DOHH2 (cell line): ENCODE measurements around the gene ITGA3.

Source experiments
- EZH2phosphoT487 ChIP-seq: fragments of 200-600 bp; sonication (generic); IDR thresholded peaks from 2 replicates; pipeline ENCODE4 v1.6.1; 2017; ENCODE audit warnings: borderline replicate concordance, mild to moderate bottlenecking, antibody characterized with exemption, low read length, moderate library complexity, mixed read lengths
- TF ChIP-seq, protein P1 (sequence below): fragments of 200-600 bp; sonication (generic); IDR thresholded peaks from one replicate; pipeline ENCODE4 v1.5.1; 2014; ENCODE audit warnings: antibody characterized with exemption, mild to moderate bottlenecking, low read depth, low read length; ENCODE audit not compliant: poor library complexity, severe bottlenecking

GRCh38 chr17:50132104-50132794 lies 76.3 kb downstream of the ITGA3 start:
- TF ChIP-seq, protein P1, sequence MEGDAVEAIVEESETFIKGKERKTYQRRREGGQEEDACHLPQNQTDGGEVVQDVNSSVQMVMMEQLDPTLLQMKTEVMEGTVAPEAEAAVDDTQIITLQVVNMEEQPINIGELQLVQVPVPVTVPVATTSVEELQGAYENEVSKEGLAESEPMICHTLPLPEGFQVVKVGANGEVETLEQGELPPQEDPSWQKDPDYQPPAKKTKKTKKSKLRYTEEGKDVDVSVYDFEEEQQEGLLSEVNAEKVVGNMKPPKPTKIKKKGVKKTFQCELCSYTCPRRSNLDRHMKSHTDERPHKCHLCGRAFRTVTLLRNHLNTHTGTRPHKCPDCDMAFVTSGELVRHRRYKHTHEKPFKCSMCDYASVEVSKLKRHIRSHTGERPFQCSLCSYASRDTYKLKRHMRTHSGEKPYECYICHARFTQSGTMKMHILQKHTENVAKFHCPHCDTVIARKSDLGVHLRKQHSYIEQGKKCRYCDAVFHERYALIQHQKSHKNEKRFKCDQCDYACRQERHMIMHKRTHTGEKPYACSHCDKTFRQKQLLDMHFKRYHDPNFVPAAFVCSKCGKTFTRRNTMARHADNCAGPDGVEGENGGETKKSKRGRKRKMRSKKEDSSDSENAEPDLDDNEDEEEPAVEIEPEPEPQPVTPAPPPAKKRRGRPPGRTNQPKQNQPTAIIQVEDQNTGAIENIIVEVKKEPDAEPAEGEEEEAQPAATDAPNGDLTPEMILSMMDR = no peak
- no peak for TF ChIP-seq EZH2phosphoT487
